IMR-90 (cell line): ENCODE results near the gene METTL22.

Experiments
- CEBPB ChIP-seq: IDR thresholded peaks from 2 replicates; pipeline ENCODE4 v1.6.1; 2012; ENCODE audit warnings: low read depth, low read length, improper control_type of control experiment
- MXI1 ChIP-seq: IDR thresholded peaks from 2 replicates; pipeline ENCODE4 v1.6.1; 2012; ENCODE audit warnings: low read depth, mild to moderate bottlenecking, low read length, moderate library complexity, borderline replicate concordance
- POLR2A ChIP-seq: IDR thresholded peaks from 2 replicates; pipeline ENCODE4 v1.6.1; 2012; ENCODE audit warnings: mild to moderate bottlenecking, low read depth, low read length
- RAD21 ChIP-seq: IDR thresholded peaks from 2 replicates; pipeline ENCODE4 v1.6.1; 2012; ENCODE audit warnings: low read length, improper control_type of control experiment
- RFX5 ChIP-seq: IDR thresholded peaks from 2 replicates; pipeline ENCODE4 v1.8.0; 2012; ENCODE audit warnings: low read depth, mild to moderate bottlenecking, low read length, moderate library complexity
- SMC3 ChIP-seq: fragments of 150-350 bp; IDR thresholded peaks from 2 replicates; pipeline ENCODE4 v1.6.1; 2016; ENCODE audit warnings: low read depth, mild to moderate bottlenecking, antibody characterized with exemption, low read length, moderate library complexity
- TF ChIP-seq, protein P1 (sequence below): conservative IDR thresholded peaks from 2 replicates; pipeline ENCODE4 v1.5.1; 2012; ENCODE audit warnings: mild to moderate bottlenecking, low read depth, low read length, improper control_type of control experiment
- TF ChIP-seq, protein P2 (sequence below): fragments of 150-350 bp; IDR thresholded peaks from 2 replicates; pipeline ENCODE4 v1.6.1; 2016; ENCODE audit warnings: low read depth, mild to moderate bottlenecking, low read length, moderate library complexity, borderline replicate concordance
- TF ChIP-seq, protein P3 (sequence below): fragments of 150-350 bp; IDR thresholded peaks from 2 replicates; pipeline ENCODE4 v1.6.1; 2017; ENCODE audit warnings: mild to moderate bottlenecking, antibody characterized with exemption, low read length, low read depth

DNA sequence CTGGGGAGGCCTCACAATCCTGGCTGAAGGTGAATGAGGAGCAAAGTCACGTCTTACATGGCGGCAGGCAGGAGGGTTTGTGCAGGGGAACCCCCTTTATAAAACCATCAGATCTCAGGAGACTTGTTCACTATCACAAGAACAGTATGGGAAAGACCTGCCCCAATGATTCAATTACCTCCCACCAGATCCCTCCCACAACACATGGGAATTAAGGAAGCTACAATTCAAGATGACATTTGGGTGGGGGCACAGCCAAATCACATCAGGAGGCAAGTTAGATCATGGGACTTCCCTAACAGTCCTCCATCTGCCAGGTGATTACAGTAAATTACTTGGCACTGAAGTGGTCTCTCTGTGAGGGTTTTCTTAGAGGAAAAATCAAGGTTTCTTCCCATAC, 36.5 kb upstream of the METTL22 start:
- TF ChIP-seq, protein P1, sequence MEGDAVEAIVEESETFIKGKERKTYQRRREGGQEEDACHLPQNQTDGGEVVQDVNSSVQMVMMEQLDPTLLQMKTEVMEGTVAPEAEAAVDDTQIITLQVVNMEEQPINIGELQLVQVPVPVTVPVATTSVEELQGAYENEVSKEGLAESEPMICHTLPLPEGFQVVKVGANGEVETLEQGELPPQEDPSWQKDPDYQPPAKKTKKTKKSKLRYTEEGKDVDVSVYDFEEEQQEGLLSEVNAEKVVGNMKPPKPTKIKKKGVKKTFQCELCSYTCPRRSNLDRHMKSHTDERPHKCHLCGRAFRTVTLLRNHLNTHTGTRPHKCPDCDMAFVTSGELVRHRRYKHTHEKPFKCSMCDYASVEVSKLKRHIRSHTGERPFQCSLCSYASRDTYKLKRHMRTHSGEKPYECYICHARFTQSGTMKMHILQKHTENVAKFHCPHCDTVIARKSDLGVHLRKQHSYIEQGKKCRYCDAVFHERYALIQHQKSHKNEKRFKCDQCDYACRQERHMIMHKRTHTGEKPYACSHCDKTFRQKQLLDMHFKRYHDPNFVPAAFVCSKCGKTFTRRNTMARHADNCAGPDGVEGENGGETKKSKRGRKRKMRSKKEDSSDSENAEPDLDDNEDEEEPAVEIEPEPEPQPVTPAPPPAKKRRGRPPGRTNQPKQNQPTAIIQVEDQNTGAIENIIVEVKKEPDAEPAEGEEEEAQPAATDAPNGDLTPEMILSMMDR: no peak
- TF ChIP-seq MXI1 (no peak), POLR2A (no peak), RFX5 (no peak), CEBPB (no peak), RAD21 (no peak), SMC3 (no peak)
- TF ChIP-seq, protein P2, sequence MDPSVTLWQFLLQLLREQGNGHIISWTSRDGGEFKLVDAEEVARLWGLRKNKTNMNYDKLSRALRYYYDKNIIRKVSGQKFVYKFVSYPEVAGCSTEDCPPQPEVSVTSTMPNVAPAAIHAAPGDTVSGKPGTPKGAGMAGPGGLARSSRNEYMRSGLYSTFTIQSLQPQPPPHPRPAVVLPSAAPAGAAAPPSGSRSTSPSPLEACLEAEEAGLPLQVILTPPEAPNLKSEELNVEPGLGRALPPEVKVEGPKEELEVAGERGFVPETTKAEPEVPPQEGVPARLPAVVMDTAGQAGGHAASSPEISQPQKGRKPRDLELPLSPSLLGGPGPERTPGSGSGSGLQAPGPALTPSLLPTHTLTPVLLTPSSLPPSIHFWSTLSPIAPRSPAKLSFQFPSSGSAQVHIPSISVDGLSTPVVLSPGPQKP: no peak
- TF ChIP-seq, protein P3, sequence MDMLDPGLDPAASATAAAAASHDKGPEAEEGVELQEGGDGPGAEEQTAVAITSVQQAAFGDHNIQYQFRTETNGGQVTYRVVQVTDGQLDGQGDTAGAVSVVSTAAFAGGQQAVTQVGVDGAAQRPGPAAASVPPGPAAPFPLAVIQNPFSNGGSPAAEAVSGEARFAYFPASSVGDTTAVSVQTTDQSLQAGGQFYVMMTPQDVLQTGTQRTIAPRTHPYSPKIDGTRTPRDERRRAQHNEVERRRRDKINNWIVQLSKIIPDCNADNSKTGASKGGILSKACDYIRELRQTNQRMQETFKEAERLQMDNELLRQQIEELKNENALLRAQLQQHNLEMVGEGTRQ: no peak
